Measurements from ENCODE around the gene SHISAL1.
"Not testable (repeated sequence)": the region's sequence is repeated elsewhere in the genome, so short reads cannot be mapped to it uniquely, and the experiment has no call there.

The SHISAL1 gene

GRCh38 chr22:44234372-44234771 lies 78.4 kb downstream of the SHISAL1 start:
- not testable (repeated sequence) for DNase-seq (ENCODE audit: low spot score)

- DNase-seq (ENCODE audit: low spot score), result no peak
These were observed 81.5 kb downstream of the SHISAL1 start for GRCh38 chr22:44231233-44231632.

GRCh38 chr22:44229809-44230208 lies 82.9 kb downstream of the SHISAL1 start:
- no peak for DNase-seq (ENCODE audit: low spot score)

GRCh38 chr22:44229331-44229730 lies 83.4 kb downstream of the SHISAL1 start:
- DNase-seq (ENCODE audit: low spot score), result no peak

GRCh38 chr22:44225812-44226211 lies 86.9 kb downstream of the SHISAL1 start:
- DNase-seq (ENCODE audit: low spot score), result no peak

- DNase-seq (ENCODE audit: low spot score), result no peak
These were observed 87.6 kb downstream of the SHISAL1 start for GRCh38 chr22:44225091-44225689.

- DNase-seq (ENCODE audit: low spot score), result no peak
These were observed 88.6 kb downstream of the SHISAL1 start for GRCh38 chr22:44224166-44224565.

- DNase-seq (ENCODE audit: low spot score), result no peak
These were observed 90.9 kb downstream of the SHISAL1 start for GRCh38 chr22:44221710-44222475.

- no peak for DNase-seq (ENCODE audit: low spot score)
These were observed 91.7 kb downstream of the SHISAL1 start for GRCh38 chr22:44220727-44221680.

- no peak for DNase-seq (ENCODE audit: low spot score)
These were observed 93.5 kb downstream of the SHISAL1 start for GRCh38 chr22:44219101-44219870.

- no peak for DNase-seq (ENCODE audit: low spot score)
These were observed 94.7 kb downstream of the SHISAL1 start for GRCh38 chr22:44218071-44218470.

- no peak for DNase-seq (ENCODE audit: low spot score)
These were observed 95.4 kb downstream of the SHISAL1 start for GRCh38 chr22:44217346-44217745.

GRCh38 chr22:44215287-44215686 lies 97.5 kb downstream of the SHISAL1 start:
- DNase-seq (ENCODE audit: low spot score), result no peak

GRCh38 chr22:44214764-44215163 lies 98.0 kb downstream of the SHISAL1 start:
- DNase-seq (ENCODE audit: low spot score), result no peak

- DNase-seq (ENCODE audit: low spot score), result no peak
These were observed 98.6 kb downstream of the SHISAL1 start for GRCh38 chr22:44214187-44214586.

- no peak for DNase-seq (ENCODE audit: low spot score)
These were observed 99.2 kb downstream of the SHISAL1 start for GRCh38 chr22:44213489-44214043.

- DNase-seq (ENCODE audit: low spot score), result no peak
These were observed 99.8 kb downstream of the SHISAL1 start for GRCh38 chr22:44212936-44213335.

GRCh38 chr22:44211946-44212930 lies 100.5 kb downstream of the SHISAL1 start:
- DNase-seq (ENCODE audit: low spot score), result peak; percentile 61

- no peak for DNase-seq (ENCODE audit: low spot score)
These were observed 101.3 kb downstream of the SHISAL1 start for GRCh38 chr22:44211256-44211945.

GRCh38 chr22:44210722-44211121 lies 102.0 kb downstream of the SHISAL1 start:
- no peak for DNase-seq (ENCODE audit: low spot score)

All from GM03348 (cell line).